HG02840 (cell line): ENCODE measurements around the gene ERBB4.
"Not testable (repeated sequence)": the region's sequence is repeated elsewhere in the genome, so short reads cannot be mapped to it uniquely, and the experiment has no call there.

Experiments used
- ATAC-seq: cut with Tn5 transposase; IDR thresholded peaks from one replicate; pipeline ENCODE4 v1.9.1; 2021; ENCODE audit warnings: mild to moderate bottlenecking, moderate library complexity, moderate number of reproducible peaks; ENCODE audit not compliant: unreplicated experiment, low FRiP score

Gene ERBB4

GRCh38 chr2:212530373-212530772 lies 8.2 kb downstream of the ERBB4 start:
- ATAC-seq = no peak

- ATAC-seq = no peak
Measured at GRCh38 chr2:212528106-212528856, 10.3 kb downstream of the ERBB4 start.

GRCh38 chr2:212526059-212526458 lies 12.5 kb downstream of the ERBB4 start:
- ATAC-seq = no peak

GRCh38 chr2:212523756-212524155 lies 14.8 kb downstream of the ERBB4 start:
- no peak for ATAC-seq

GRCh38 chr2:212520340-212520739 lies 18.3 kb downstream of the ERBB4 start:
- no peak for ATAC-seq

GRCh38 chr2:212517693-212518092 lies 20.9 kb downstream of the ERBB4 start:
- ATAC-seq = no peak

GRCh38 chr2:212505586-212505985 lies 33.0 kb downstream of the ERBB4 start:
- no peak for ATAC-seq

GRCh38 chr2:212495046-212495445 lies 43.6 kb downstream of the ERBB4 start:
- no peak for ATAC-seq

- ATAC-seq = no peak
Measured at GRCh38 chr2:212494418-212495020, 44.1 kb downstream of the ERBB4 start.

- ATAC-seq = peak; percentile 74
Measured at GRCh38 chr2:212489719-212490346, 48.8 kb downstream of the ERBB4 start.

GRCh38 chr2:212488611-212489010 lies 50.0 kb downstream of the ERBB4 start:
- ATAC-seq = no peak

GRCh38 chr2:212484563-212485080 lies 54.0 kb downstream of the ERBB4 start:
- ATAC-seq = no peak

GRCh38 chr2:212480447-212480846 lies 58.2 kb downstream of the ERBB4 start:
- ATAC-seq = no peak

- ATAC-seq = no peak
Measured at GRCh38 chr2:212477571-212477970, 61.0 kb downstream of the ERBB4 start.

GRCh38 chr2:212473211-212473610 lies 65.4 kb downstream of the ERBB4 start:
- ATAC-seq = no peak

- not testable (repeated sequence) for ATAC-seq
Measured at GRCh38 chr2:212467551-212467950, 71.1 kb downstream of the ERBB4 start.

GRCh38 chr2:212465456-212465855 lies 73.1 kb downstream of the ERBB4 start:
- no peak for ATAC-seq

GRCh38 chr2:212461708-212462107 lies 76.9 kb downstream of the ERBB4 start:
- not testable (repeated sequence) for ATAC-seq

GRCh38 chr2:212454149-212454548 lies 84.5 kb downstream of the ERBB4 start:
- no peak for ATAC-seq

GRCh38 chr2:212451786-212452231 lies 86.8 kb downstream of the ERBB4 start:
- ATAC-seq = no peak

- no peak for ATAC-seq
Measured at GRCh38 chr2:212448698-212449097, 89.9 kb downstream of the ERBB4 start.
